SK-N-SH (cell line): ENCODE measurements around the gene RHOT1. TPM values are rescaled to one million over a fixed set of nuclear protein-coding genes. Genes with fewer than 3 reads are reported as not detected.
"Not testable (repeated sequence)": the region's sequence is repeated elsewhere in the genome, so short reads cannot be mapped to it uniquely, and the experiment has no call there.

Source experiments
- CTCF ChIA-PET: fragments of 300-600, 350-600 bp; formaldehyde crosslinking; extraction: SDS; loops from one replicate; lab custom pipeline; 2021; lab: Yijun Ruan, JAX
- POLR2A ChIA-PET: fragments of 350-600 bp; sonication (Branson Sonifier 250); formaldehyde crosslinking; extraction: SDS; loops from one replicate; lab custom pipeline; 2020; ENCODE audit warnings: antibody characterized with exemption, inconsistent platforms; lab: Yijun Ruan, JAX
- DNase-seq: peaks from one replicate; pipeline ENCODE4 v3.0.0; 2012
- H2AFZ ChIP-seq: fragments of 200-600 bp; sonication (generic); 2 replicates; pipeline ENCODE4 v1.8.1; 2016; ENCODE audit warnings: antibody characterized with exemption, mild to moderate bottlenecking, low read depth
- H3F3A ChIP-seq: fragments of 200-600 bp; sonication (generic); replicated peaks from 2 replicates; pipeline ENCODE3; 2016; ENCODE audit warnings: antibody characterized with exemption, mild to moderate bottlenecking; ENCODE audit not compliant: insufficient read depth
- H3K27ac ChIP-seq, 2 experiments: fragments of 200-500 bp in 1 of 2; fragments of 200-600 bp in 1 of 2; sonication (Bioruptor generic) in 1 of 2; sonication (generic), shearing (Covaris generic) in 1 of 2; 2 replicates each; pipeline versions ENCODE4 v1.5.1 to v1.6.1; 2014 to 2016; ENCODE audit warnings: low read depth in 2 of 2, inconsistent platforms in 1 of 2, low read length in 1 of 2, mild to moderate bottlenecking in 1 of 2, mixed read lengths in 1 of 2
- H3K27me3 ChIP-seq: fragments of 200-600 bp; sonication (generic), shearing (Covaris generic); 2 replicates; pipeline ENCODE4 v1.6.1; 2016; ENCODE audit warnings: mixed run types; ENCODE audit not compliant: insufficient read depth
- H3K36me3 ChIP-seq, 2 experiments: fragments of 200-500 bp in 1 of 2; fragments of 200-600 bp in 1 of 2; sonication (Bioruptor generic) in 1 of 2; sonication (generic) in 1 of 2; replicated peaks in 1 of 2; 2 replicates each; pipeline versions ENCODE3 to v1.5.1; 2014 to 2016; ENCODE audit warnings: low read length in 1 of 2, mild to moderate bottlenecking in 1 of 2; ENCODE audit not compliant: insufficient read depth in 2 of 2, control insufficient read depth in 1 of 2
- H3K4me1 ChIP-seq, 2 experiments: fragments of 200-500 bp in 1 of 2; fragments of 200-600 bp in 1 of 2; sonication (Bioruptor generic) in 1 of 2; sonication (generic), shearing (Covaris generic) in 1 of 2; 2 replicates each; pipeline versions ENCODE4 v1.5.1 to v1.6.1; 2014 to 2016; ENCODE audit warnings: low read depth in 1 of 2, low read length in 1 of 2, mixed run types in 1 of 2; ENCODE audit not compliant: insufficient read depth in 2 of 2, control insufficient read depth in 1 of 2
- H3K4me2 ChIP-seq: fragments of 200-600 bp; sonication (generic), shearing (Covaris generic); 2 replicates; pipeline ENCODE4 v1.6.1; 2017; ENCODE audit warnings: mixed run types
- H3K4me3 ChIP-seq, 2 experiments: fragments of 200-500 bp in 1 of 2; fragments of 200-600 bp in 1 of 2; sonication (Bioruptor generic) in 1 of 2; sonication (generic), shearing (Covaris generic) in 1 of 2; 2 replicates each; pipeline versions ENCODE4 v1.5.1 to v1.8.1; 2014 to 2016; ENCODE audit warnings: low read depth in 2 of 2, inconsistent platforms in 1 of 2, low read length in 1 of 2, mild to moderate bottlenecking in 1 of 2, mixed read lengths in 1 of 2, moderate library complexity in 1 of 2
- H3K79me2 ChIP-seq: fragments of 200-600 bp; sonication (generic); 2 replicates; pipeline ENCODE4 v1.8.1; 2017; ENCODE audit warnings: mild to moderate bottlenecking; ENCODE audit not compliant: insufficient read depth
- H3K9ac ChIP-seq: fragments of 200-600 bp; sonication (generic); 2 replicates; pipeline ENCODE4 v1.6.1; 2017; ENCODE audit warnings: mixed run types
- H3K9me2 ChIP-seq: fragments of 200-600 bp; sonication (generic); 2 replicates; pipeline ENCODE4 v1.6.1; 2017; ENCODE audit warnings: mixed run types
- H3K9me3 ChIP-seq: fragments of 200-600 bp; sonication (generic); 2 replicates; pipeline ENCODE4 v1.6.1; 2017; ENCODE audit warnings: mixed run types, mild to moderate bottlenecking, moderate library complexity
- H4K20me1 ChIP-seq: fragments of 200-600 bp; sonication (generic); 2 replicates; pipeline ENCODE4 v1.6.1; 2017; ENCODE audit warnings: mild to moderate bottlenecking, mixed run types; ENCODE audit not compliant: insufficient read depth
- IRF3 ChIP-seq: fragments of 150-350 bp; IDR thresholded peaks from 2 replicates; pipeline ENCODE4 v1.6.1; 2016; ENCODE audit warnings: mild to moderate bottlenecking, low read depth, low read length
- JUND ChIP-seq: IDR thresholded peaks from 2 replicates; pipeline ENCODE4 v1.4.0; 2012
- MEF2A ChIP-seq: IDR thresholded peaks from 2 replicates; pipeline ENCODE4 v1.4.0; 2012; ENCODE audit warnings: low read depth, borderline replicate concordance
- NFIC ChIP-seq: IDR thresholded peaks from 2 replicates; pipeline ENCODE4 v1.4.0; 2012; ENCODE audit warnings: borderline replicate concordance
- PBX3 ChIP-seq: IDR thresholded peaks from 2 replicates; pipeline ENCODE4; 2012
- RFX5 ChIP-seq: IDR thresholded peaks from 2 replicates; pipeline ENCODE4 v1.6.1; 2012; ENCODE audit warnings: mild to moderate bottlenecking, improper control_type of control experiment, low read length
- RXRA ChIP-seq: IDR thresholded peaks from 2 replicates; pipeline ENCODE4 v1.4.0; 2012; ENCODE audit warnings: low read depth, mild to moderate bottlenecking, borderline replicate concordance
- SIN3A ChIP-seq: IDR thresholded peaks from 2 replicates; pipeline ENCODE4 v1.6.1; 2012; ENCODE audit warnings: low read depth, mild to moderate bottlenecking, low read length, moderate library complexity, borderline replicate concordance
- WGBS: methylation state at CpG from one replicate; pipeline ENCODE4 v1.1.6; 2017; ENCODE audit warnings: low lambda C conversion rate; 5-methylcytosine and 5-hydroxymethylcytosine counted together
- polyA plus RNA-seq, 3 experiments: library from polyadenylated mRNA; depleted of rRNA; stranded (reverse); fragments of >200 nt; gene quantifications; 2 replicates each; pipeline ENCODE4 v1.2.3, GENCODE V29; 2012
- TF ChIP-seq, protein P1 (sequence below): fragments of 150-350 bp; IDR thresholded peaks from 2 replicates; pipeline ENCODE4 v1.6.1; 2017; ENCODE audit warnings: antibody characterized with exemption, low read length, low read depth, borderline replicate concordance
- TF ChIP-seq, protein P2 (sequence below): fragments of 200-600 bp; sonication (generic); IDR thresholded peaks from 2 replicates; pipeline ENCODE4 v1.6.1; 2017; ENCODE audit warnings: antibody characterized with exemption, mild to moderate bottlenecking, moderate library complexity

RHOT1 gene
- polyA plus RNA-seq, 1 of the 3 experiments (the other 2 are of a cell fraction), result 25.0 TPM

GRCh38 chr17:32144442-32144841 lies 2.1 kb downstream of the RHOT1 start:
- POLR2A ChIA-PET, H3K27ac ChIP-seq, DNase-seq, H3K27me3 ChIP-seq, H3K4me3 ChIP-seq, H3K4me1 ChIP-seq, H3F3A ChIP-seq, H3K9ac ChIP-seq, H3K9me2 ChIP-seq, H3K36me3 ChIP-seq, H3K9me3 ChIP-seq, H2AFZ ChIP-seq: not testable (repeated sequence)
- 100% methylated on average over 2 of the region's 2 CpGs for WGBS
- Histone ChIP-seq H4K20me1 (peaks cover 15% of the 10 kb centered on the region; the same call in 1 of the 2 replicates), H3K79me2 (peaks cover 63% of the 10 kb centered on the region), H3K4me2 (0 out of 2 replicates have a peak overlapping the region, but pooled peaks have one; percentile 78)
- CTCF ChIA-PET, result interaction anchor here (1.2 kb wide), 1 partner anchor 16 kb away, joined by 3 read pairs; no protein-coding TSS in a partner anchor

- peaks cover 19% of the 10 kb centered on the region; the same call in 1 of the 2 replicates for H4K20me1 ChIP-seq
- TF ChIP-seq PBX3 (no peak), NFIC (no peak), IRF3 (no peak), RXRA (no peak)
- H3K4me1 ChIP-seq, result peaks cover 0 to 3% of the 10 kb centered on the region in 2 experiments; a peak in 1 of 4 replicates
- no peak for DNase-seq
- H3K9me2 ChIP-seq, result no peaks in the 10 kb centered on the region
- H3K4me2 ChIP-seq, result no peak overlapping the region
- no peak overlapping the region for H2AFZ ChIP-seq
- H3K9me3 ChIP-seq, result no peaks in the 10 kb centered on the region
- H3K36me3 ChIP-seq, result peaks cover 0 to 11% of the 10 kb centered on the region in 2 experiments
- WGBS, result 89% methylated on average over 5 of the region's 5 CpGs
- no peak overlapping the region for H3K4me3 ChIP-seq
- peaks cover 78% of the 10 kb centered on the region for H3K79me2 ChIP-seq
- no peaks in the 10 kb centered on the region for H3F3A ChIP-seq
- H3K27me3 ChIP-seq, result no peaks in the 10 kb centered on the region
- CTCF ChIA-PET, result no interaction called here
- no peak overlapping the region for H3K9ac ChIP-seq
- no peak overlapping the region for H3K27ac ChIP-seq
- POLR2A ChIA-PET, result interaction anchor here (0.5 to 0.6 kb wide), 2 partner anchors 34 to 376 kb away, joined by 3 to 4 read pairs; no protein-coding TSS in a partner anchor
Measured at GRCh38 chr17:32148351-32148750, 6.0 kb downstream of the RHOT1 start.

- DNase-seq, result no peak
- Histone ChIP-seq H2AFZ (no peak overlapping the region), H3F3A (no peaks in the 10 kb centered on the region), H3K4me2 (no peak overlapping the region), H3K9ac (no peak overlapping the region), H3K27ac (no peak overlapping the region), H3K79me2 (peaks cover 62% of the 10 kb centered on the region), H3K4me3 (no peak overlapping the region), H3K27me3 (no peaks in the 10 kb centered on the region), H3K4me1 (no peaks in the 10 kb centered on the region), H3K9me2 (no peaks in the 10 kb centered on the region), H3K9me3 (no peaks in the 10 kb centered on the region), H3K36me3 (peaks cover 0 to 17% of the 10 kb centered on the region in 2 experiments), H4K20me1 (peaks cover 14% of the 10 kb centered on the region; the same call in 1 of the 2 replicates)
- TF ChIP-seq MEF2A, result no peak
- no peak for TF ChIP-seq SIN3A
- TF ChIP-seq RFX5, result no peak
- TF ChIP-seq, protein P1, sequence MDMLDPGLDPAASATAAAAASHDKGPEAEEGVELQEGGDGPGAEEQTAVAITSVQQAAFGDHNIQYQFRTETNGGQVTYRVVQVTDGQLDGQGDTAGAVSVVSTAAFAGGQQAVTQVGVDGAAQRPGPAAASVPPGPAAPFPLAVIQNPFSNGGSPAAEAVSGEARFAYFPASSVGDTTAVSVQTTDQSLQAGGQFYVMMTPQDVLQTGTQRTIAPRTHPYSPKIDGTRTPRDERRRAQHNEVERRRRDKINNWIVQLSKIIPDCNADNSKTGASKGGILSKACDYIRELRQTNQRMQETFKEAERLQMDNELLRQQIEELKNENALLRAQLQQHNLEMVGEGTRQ, result no peak
- TF ChIP-seq JUND, result no peak
- TF ChIP-seq, protein P2, sequence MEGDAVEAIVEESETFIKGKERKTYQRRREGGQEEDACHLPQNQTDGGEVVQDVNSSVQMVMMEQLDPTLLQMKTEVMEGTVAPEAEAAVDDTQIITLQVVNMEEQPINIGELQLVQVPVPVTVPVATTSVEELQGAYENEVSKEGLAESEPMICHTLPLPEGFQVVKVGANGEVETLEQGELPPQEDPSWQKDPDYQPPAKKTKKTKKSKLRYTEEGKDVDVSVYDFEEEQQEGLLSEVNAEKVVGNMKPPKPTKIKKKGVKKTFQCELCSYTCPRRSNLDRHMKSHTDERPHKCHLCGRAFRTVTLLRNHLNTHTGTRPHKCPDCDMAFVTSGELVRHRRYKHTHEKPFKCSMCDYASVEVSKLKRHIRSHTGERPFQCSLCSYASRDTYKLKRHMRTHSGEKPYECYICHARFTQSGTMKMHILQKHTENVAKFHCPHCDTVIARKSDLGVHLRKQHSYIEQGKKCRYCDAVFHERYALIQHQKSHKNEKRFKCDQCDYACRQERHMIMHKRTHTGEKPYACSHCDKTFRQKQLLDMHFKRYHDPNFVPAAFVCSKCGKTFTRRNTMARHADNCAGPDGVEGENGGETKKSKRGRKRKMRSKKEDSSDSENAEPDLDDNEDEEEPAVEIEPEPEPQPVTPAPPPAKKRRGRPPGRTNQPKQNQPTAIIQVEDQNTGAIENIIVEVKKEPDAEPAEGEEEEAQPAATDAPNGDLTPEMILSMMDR, result no peak
- ChIA-PET POLR2A (no interaction called here), CTCF (interaction anchor here (0.7 to 1.3 kb wide), 2 partner anchors 10 kb away, joined by 3 to 5 read pairs; no protein-coding TSS in a partner anchor)
Measured at GRCh38 chr17:32150358-32150757, 8.1 kb downstream of the RHOT1 start.
